ENCODE data around the gene LYRM7.

The LYRM7 gene

GRCh38 chr5:131169810-131170539, 769 bp upstream of the LYRM7 start:
- TF ChIP-seq CTCF (IDR thresholded peaks at IDR 0.05; ENCODE audit: low read length) (no peak), EZH2phosphoT487 (IDR thresholded peaks at IDR 0.05; ENCODE audit: low read length) (no peak), EZH2 (optimal IDR thresholded peaks at IDR 0.05; ENCODE audit: low read depth, low read length) (no peak)
- Histone ChIP-seq H3K4me3 (ENCODE audit: low read length) (peak overlapping the region; percentile 70), H3K9ac (ENCODE audit: low read length) (peak overlapping the region; percentile 61), H3K79me2 (ENCODE audit: low read length) (peaks cover 22% of the 10 kb centered on the region), H3K4me1 (ENCODE audit: low read length) (peaks cover 15% of the 10 kb centered on the region), H3K36me3 (replicated peaks; ENCODE audit: insufficient read depth, low read length) (no peaks in the 10 kb centered on the region), H2AFZ (ENCODE audit: low read length) (peak overlapping the region; percentile 74), H3K4me2 (ENCODE audit: low read depth, low read length) (peak overlapping the region; percentile 59), H3K27ac (ENCODE audit: low read length) (peak overlapping the region; percentile 3; the same call in 1 of the 2 replicates), H3F3A (ENCODE audit: insufficient read depth, low read length) (peaks cover 18% of the 10 kb centered on the region), H3K9me2 (replicated peaks; ENCODE audit: insufficient read depth, low read length) (no peaks in the 10 kb centered on the region), H3K9me3 (replicated peaks; ENCODE audit: insufficient read depth, low read length) (no peaks in the 10 kb centered on the region), H4K20me1 (ENCODE audit: insufficient read depth, low read length) (no peaks in the 10 kb centered on the region), H3K27me3 (replicated peaks; ENCODE audit: insufficient read depth, low read length) (no peaks in the 10 kb centered on the region)
- DNase-seq: peak; percentile 9

- peak overlapping the region; percentile 52; the same call in 1 of the 2 replicates for H3K27ac ChIP-seq (ENCODE audit: low read length)
- H2AFZ ChIP-seq (ENCODE audit: low read length): peak overlapping the region; percentile 72
- TF ChIP-seq EZH2phosphoT487 (IDR thresholded peaks at IDR 0.05; ENCODE audit: low read length) (no peak), EZH2 (optimal IDR thresholded peaks at IDR 0.05; ENCODE audit: low read depth, low read length) (no peak), CTCF (IDR thresholded peaks at IDR 0.05; ENCODE audit: low read length) (no peak)
- no peaks in the 10 kb centered on the region for H3K27me3 ChIP-seq (replicated peaks; ENCODE audit: insufficient read depth, low read length)
- H3K9me2 ChIP-seq (replicated peaks; ENCODE audit: insufficient read depth, low read length): no peaks in the 10 kb centered on the region
- H3K4me3 ChIP-seq (ENCODE audit: low read length): peak overlapping the region; percentile 71
- no peaks in the 10 kb centered on the region for H3K36me3 ChIP-seq (replicated peaks; ENCODE audit: insufficient read depth, low read length)
- H3K4me1 ChIP-seq (ENCODE audit: low read length): peaks cover 9% of the 10 kb centered on the region
- H3K9ac ChIP-seq (ENCODE audit: low read length): peak overlapping the region; percentile 60
- H3F3A ChIP-seq (ENCODE audit: insufficient read depth, low read length): peaks cover 10% of the 10 kb centered on the region
- DNase-seq: peak; percentile 44
- H3K4me2 ChIP-seq (ENCODE audit: low read depth, low read length): peak overlapping the region; percentile 92
- no peaks in the 10 kb centered on the region for H4K20me1 ChIP-seq (ENCODE audit: insufficient read depth, low read length)
- H3K79me2 ChIP-seq (ENCODE audit: low read length): peaks cover 21% of the 10 kb centered on the region
- no peaks in the 10 kb centered on the region for H3K9me3 ChIP-seq (replicated peaks; ENCODE audit: insufficient read depth, low read length)
Measured at GRCh38 chr5:131171276-131171810, 599 bp downstream of the LYRM7 start.

GRCh38 chr5:131180407-131180806, 9.7 kb downstream of the LYRM7 start:
- Histone ChIP-seq H3F3A (ENCODE audit: insufficient read depth, low read length) (no peaks in the 10 kb centered on the region), H3K79me2 (ENCODE audit: low read length) (peaks cover 9% of the 10 kb centered on the region), H3K27ac (ENCODE audit: low read length) (no peak overlapping the region), H2AFZ (ENCODE audit: low read length) (no peak overlapping the region), H3K27me3 (replicated peaks; ENCODE audit: insufficient read depth, low read length) (no peaks in the 10 kb centered on the region), H3K36me3 (replicated peaks; ENCODE audit: insufficient read depth, low read length) (no peaks in the 10 kb centered on the region), H3K9me2 (replicated peaks; ENCODE audit: insufficient read depth, low read length) (no peaks in the 10 kb centered on the region), H3K4me3 (ENCODE audit: low read length) (no peak overlapping the region), H3K4me2 (ENCODE audit: low read depth, low read length) (no peak overlapping the region), H4K20me1 (ENCODE audit: insufficient read depth, low read length) (no peaks in the 10 kb centered on the region), H3K9ac (ENCODE audit: low read length) (no peak overlapping the region), H3K4me1 (ENCODE audit: low read length) (no peaks in the 10 kb centered on the region), H3K9me3 (replicated peaks; ENCODE audit: insufficient read depth, low read length) (no peaks in the 10 kb centered on the region)
- TF ChIP-seq EZH2phosphoT487 (IDR thresholded peaks at IDR 0.05; ENCODE audit: low read length) (no peak), CTCF (IDR thresholded peaks at IDR 0.05; ENCODE audit: low read length) (no peak), EZH2 (optimal IDR thresholded peaks at IDR 0.05; ENCODE audit: low read depth, low read length) (no peak)
- DNase-seq: no peak

Data from MM.1S (cell line).